HepG2 (cell line): ENCODE measurements around the gene PPBP. TPM values are rescaled to one million over a fixed set of nuclear protein-coding genes. Genes with fewer than 3 reads are reported as not detected.

Experiments used
- ATAC-seq: fragments of 200-7000 bp; cut with Tn5 transposase; 3 replicates; pipeline ENCODE4 v1.9.1; 2020; ENCODE audit warnings: mild to moderate bottlenecking, moderate library complexity
- BruUV-seq: library from RNA; stranded (reverse); fragments of 400-500 nt; replicated peaks from 2 replicates; lab custom pipeline; 2021; lab: Mats Ljungman, UMichigan
- CTCF ChIA-PET: fragments of 300-600 bp; formaldehyde crosslinking; extraction: SDS; loops from one replicate; lab custom pipeline; 2021; ENCODE audit warnings: low total read pairs, inconsistent platforms, low intra/inter-chr PET ratio; lab: Yijun Ruan, JAX
- POLR2A ChIA-PET: fragments of 350-600 bp; sonication (Branson Sonifier 250); formaldehyde crosslinking; loops from one replicate; lab custom pipeline; 2020; ENCODE audit warnings: antibody characterized with exemption, inconsistent platforms; lab: Yijun Ruan, JAX
- DNase-seq: peaks from one replicate; pipeline ENCODE4 v3.0.0-alpha.2; 2015; ENCODE audit warnings: low spot score
- FAIRE-seq: peaks from 3 replicates; lab custom pipeline; 2011; peaks lifted over from hg19 to GRCh38; lab: Jason Lieb, UNC
- H2AFZ ChIP-seq: one replicate; pipeline ENCODE4 v1.6.1; 2011; ENCODE audit warnings: low read length, inconsistent platforms
- H3K27ac ChIP-seq: fragments of 300-600 bp; 3 replicates; pipeline ENCODE4 v1.8.0; 2011; ENCODE audit warnings: mixed run types, mild to moderate bottlenecking, mixed read lengths, low read length, inconsistent platforms; ENCODE audit not compliant: insufficient read depth; ENCODE audit errors: extremely low read length
- H3K27me3 ChIP-seq, 2 experiments: fragments of 200-600 bp in 1 of 2; 2 replicates in 1 of 2; 3 replicates in 1 of 2; pipeline versions ENCODE4 v1.6.0 to v1.8.0; 2011; ENCODE audit warnings: low read length in 2 of 2, mild to moderate bottlenecking in 2 of 2, moderate library complexity in 2 of 2, inconsistent platforms in 1 of 2; ENCODE audit not compliant: insufficient read depth in 2 of 2, control insufficient read depth in 1 of 2
- H3K36me3 ChIP-seq, 2 experiments: fragments of 200-600 bp in 1 of 2; replicated peaks in 1 of 2; 2 replicates in 1 of 2; 3 replicates in 1 of 2; pipeline versions ENCODE4 v1.5.1 to v1.8.0; 2011; ENCODE audit warnings: low read length in 2 of 2, inconsistent platforms in 1 of 2; ENCODE audit not compliant: insufficient read depth in 2 of 2, control insufficient read depth in 1 of 2
- H3K4me1 ChIP-seq: 2 replicates; pipeline ENCODE4 v1.5.1; 2012; ENCODE audit warnings: low read length, inconsistent platforms; ENCODE audit not compliant: insufficient read depth
- H3K4me2 ChIP-seq: 2 replicates; pipeline ENCODE4 v1.6.0; 2011; ENCODE audit warnings: low read depth, low read length, inconsistent platforms
- H3K4me3 ChIP-seq, 3 experiments: fragments of 200-600 bp in 1 of 3; sonication (generic), shearing (Covaris generic) in 1 of 3; replicated peaks in 1 of 3; 2 replicates each; pipeline ENCODE4 v1.5.1; 2011 to 2016; ENCODE audit warnings: low read length in 3 of 3, inconsistent platforms in 2 of 3, low read depth in 2 of 3, mild to moderate bottlenecking in 2 of 3, control low read depth in 1 of 3, mixed read lengths in 1 of 3; ENCODE audit not compliant: insufficient read depth in 1 of 3
- H3K79me2 ChIP-seq: one replicate; pipeline ENCODE4 v1.6.1; 2011; ENCODE audit warnings: low read length, inconsistent platforms; ENCODE audit not compliant: insufficient read depth
- H3K9ac ChIP-seq: 2 replicates; pipeline ENCODE4 v1.6.0; 2011; ENCODE audit warnings: mild to moderate bottlenecking, low read depth, low read length, inconsistent platforms; ENCODE audit not compliant: insufficient read depth
- H3K9me3 ChIP-seq: 2 replicates; pipeline ENCODE4 v1.5.1; 2012; ENCODE audit warnings: mild to moderate bottlenecking, low read length
- H4K20me1 ChIP-seq: 2 replicates; pipeline ENCODE4 v1.6.0; 2011; ENCODE audit warnings: inconsistent platforms, mild to moderate bottlenecking, low read length, moderate library complexity; ENCODE audit not compliant: insufficient read depth
- ATF3 ChIP-seq: sonication (generic); formaldehyde crosslinking; IDR thresholded peaks from 2 replicates; pipeline ENCODE4 v1.4.0; 2020; ENCODE audit warnings: missing genetic modification reagents
- ATF5 ChIP-seq: sonication (generic); formaldehyde crosslinking; IDR thresholded peaks from 2 replicates; pipeline ENCODE4 v1.4.0; 2020; ENCODE audit warnings: mild to moderate bottlenecking, low read depth, missing genetic modification reagents
- ETV5 ChIP-seq: IDR thresholded peaks from 2 replicates; pipeline ENCODE4 v1.6.1; 2018; ENCODE audit warnings: missing biosample characterization, missing genetic modification reagents, inconsistent platforms, borderline replicate concordance
- GABPA ChIP-seq, 2 experiments: IDR thresholded peaks; 2 replicates each; pipeline ENCODE4 v1.6.1; 2011 to 2016; ENCODE audit warnings: low read depth in 2 of 2, low read length in 1 of 2, missing biosample characterization in 1 of 2, missing genetic modification characterization in 1 of 2
- IRF9 ChIP-seq: sonication (generic); formaldehyde crosslinking; IDR thresholded peaks from 2 replicates; pipeline ENCODE4 v1.8.0; 2022; ENCODE audit warnings: missing genetic modification reagents, mild to moderate bottlenecking, borderline replicate concordance
- MLXIP ChIP-seq: sonication (generic); formaldehyde crosslinking; IDR thresholded peaks from 2 replicates; pipeline ENCODE4 v1.9.0; 2021; ENCODE audit warnings: missing genetic modification reagents, borderline replicate concordance
- MTA1 ChIP-seq: sonication (generic); formaldehyde crosslinking; IDR thresholded peaks from 2 replicates; pipeline ENCODE4 v1.4.0; 2020; ENCODE audit warnings: missing genetic modification reagents, mild to moderate bottlenecking, borderline replicate concordance
- SRSF1 ChIP-seq: fragments of 200-400 bp; formaldehyde crosslinking; optimal IDR thresholded peaks from 2 replicates; pipeline ENCODE3; 2017; ENCODE audit warnings: mild to moderate bottlenecking, low read depth, low read length, moderate library complexity
- STAG1 ChIP-seq: sonication (generic); formaldehyde crosslinking; IDR thresholded peaks from 2 replicates; pipeline ENCODE4 v1.4.0; 2020; ENCODE audit warnings: missing genetic modification reagents
- TIGD3 ChIP-seq: sonication (generic); formaldehyde crosslinking; IDR thresholded peaks from 2 replicates; pipeline ENCODE4 v1.5.1; 2020; ENCODE audit warnings: mild to moderate bottlenecking, missing genetic modification reagents, borderline replicate concordance
- XBP1 ChIP-seq: sonication (generic); formaldehyde crosslinking; IDR thresholded peaks from 2 replicates; pipeline ENCODE4 v1.5.0; 2020; ENCODE audit warnings: missing genetic modification reagents
- ZNF10 ChIP-seq: sonication (generic); formaldehyde crosslinking; IDR thresholded peaks from 2 replicates; pipeline ENCODE4 v1.4.0; 2020; ENCODE audit warnings: mild to moderate bottlenecking, low read depth, missing genetic modification reagents, borderline replicate concordance
- ZNF136 ChIP-seq: sonication (generic); formaldehyde crosslinking; IDR thresholded peaks from 2 replicates; pipeline ENCODE4 v1.8.1; 2022; ENCODE audit warnings: low read depth, mild to moderate bottlenecking, moderate library complexity, missing genetic modification reagents
- ZNF17 ChIP-seq: sonication (generic); formaldehyde crosslinking; IDR thresholded peaks from 2 replicates; pipeline ENCODE4 v1.5.0; 2020; ENCODE audit warnings: mild to moderate bottlenecking, missing genetic modification reagents
- ZNF180 ChIP-seq: sonication (generic); formaldehyde crosslinking; IDR thresholded peaks from 2 replicates; pipeline ENCODE4 v1.4.0; 2020; ENCODE audit warnings: low read depth, missing genetic modification reagents, borderline replicate concordance
- ZNF639 ChIP-seq: conservative IDR thresholded peaks from 2 replicates; pipeline ENCODE4 v1.6.1; 2018; ENCODE audit warnings: missing genetic modification reagents
- ZNF768 ChIP-seq: sonication (generic); formaldehyde crosslinking; IDR thresholded peaks from 2 replicates; pipeline ENCODE4 v1.4.0; 2020; ENCODE audit warnings: missing genetic modification reagents
- ZNF879 ChIP-seq: sonication (generic); formaldehyde crosslinking; IDR thresholded peaks from 2 replicates; pipeline ENCODE4 v1.8.1; 2023; ENCODE audit warnings: missing genetic modification reagents
- WGBS: methylation state at CpG from one replicate; pipeline ENCODE4 v1.1.6; 2017; ENCODE audit warnings: low lambda C conversion rate; 5-methylcytosine and 5-hydroxymethylcytosine counted together
- in situ Hi-C: cut with HindIII; loops from 2 replicates; pipeline ENCODE4 v1.10.0; 2017; ENCODE audit warnings: low pct_unique_long_range_greater_than_20kb; ENCODE audit not compliant: extremely low pct_ligation_motif_present
- intact Hi-C: fragments of 100-400 bp; cut with micrococcal nuclease; formaldehyde crosslinking; loops from one replicate; pipeline ENCODE4 v1.10.0; 2022; ENCODE audit not compliant: unreplicated experiment
- polyA plus RNA-seq, 8 experiments: library from polyadenylated mRNA; depleted of rRNA in 3 of 8; stranded (reverse) in 7 of 8; unstranded in 1 of 8; fragments of >200 nt; fragmentation: Illumina TruSeq in 4 of 8; extraction: Trizol in 4 of 8; gene quantifications; 2 replicates each; pipeline versions ENCODE4 v1.2.1 to v1.2.3, GENCODE V29; 2011 to 2016; ENCODE audit warnings: low read depth in 4 of 8, missing spikeins in 1 of 8, mixed read lengths in 1 of 8; ENCODE audit not compliant: insufficient read depth in 1 of 8
- total RNA-seq, 5 experiments: library from RNA; depleted of rRNA; stranded (reverse); fragments of >200 nt; fragmentation: Illumina TruSeq; extraction: Trizol; gene quantifications; 2 replicates each; pipeline ENCODE4 v1.2.3, GENCODE V29; 2016; ENCODE audit warnings: low read depth in 1 of 5

The PPBP gene
- total and polyA plus RNA-seq, 2 of the 13 experiments (the other 11 are each of a cell fraction or from before 2014, with no cell fraction given), result not detected

- H3K4me2 ChIP-seq, result no peak overlapping the region
- intact Hi-C loops, result no loop called here
- no peaks in the 10 kb centered on the region for H3K36me3 ChIP-seq
- WGBS, result 15% methylated on average over 6 of the region's 6 CpGs
- H3K79me2 ChIP-seq, result no peaks in the 10 kb centered on the region
- no TSS peak for BruUV-seq
- no peaks in the 10 kb centered on the region for H4K20me1 ChIP-seq
- no peak overlapping the region for H2AFZ ChIP-seq
- H3K4me3 ChIP-seq, result no peak overlapping the region
- no peak overlapping the region for H3K27ac ChIP-seq
- H3K9ac ChIP-seq, result no peak overlapping the region
- DNase-seq (no peak), FAIRE-seq (no peak), ATAC-seq (no peak)
- in situ Hi-C loops, result no loop called here
- H3K27me3 ChIP-seq, result peaks cover 3 to 24% of the 10 kb centered on the region in 2 experiments
- POLR2A ChIA-PET, result no interaction called here
- TF ChIP-seq ZNF768 (CRISPR knock-in tag) (no peak), IRF9 (no peak), ZNF10 (no peak), SRSF1 (no peak), TIGD3 (CRISPR knock-in tag) (no peak), ZNF17 (no peak), MLXIP (no peak), ZNF180 (CRISPR knock-in tag) (no peak), XBP1 (no peak), STAG1 (CRISPR knock-in tag) (no peak), GABPA (IDR thresholded peaks at IDR 0.05; ENCODE audit: low read depth, low read length) (no peak), GABPA (CRISPR knock-in tag; IDR thresholded peaks at IDR 0.05; ENCODE audit: low read depth) (no peak), ATF5 (no peak), MTA1 (CRISPR knock-in tag) (no peak), ZNF879 (CRISPR knock-in tag) (no peak), ZNF639 (CRISPR knock-in tag) (no peak), ETV5 (CRISPR knock-in tag) (no peak), ATF3 (CRISPR knock-in tag) (no peak), ZNF136 (CRISPR knock-in tag) (no peak)
- CTCF ChIA-PET, result no interaction called here
- H3K9me3 ChIP-seq, result no peaks in the 10 kb centered on the region
- H3K4me1 ChIP-seq, result peaks cover 10% of the 10 kb centered on the region
Observed at GRCh38 chr4:74000301-74000700, 12.3 kb upstream of the PPBP start.
